H9 (cell line): Measurements from ENCODE around the gene GALR2. TPM values are rescaled to one million over a fixed set of nuclear protein-coding genes. Genes with fewer than 3 reads are reported as not detected.

Source experiments
- DNase-seq: peaks from one replicate; pipeline ENCODE4 v3.0.0-alpha.2; 2017
- H2AFZ ChIP-seq: one replicate; pipeline ENCODE4 v1.6.1; 2013; ENCODE audit warnings: mild to moderate bottlenecking, low read length, control low read depth, moderate library complexity
- H2AK5ac ChIP-seq: 2 replicates; pipeline ENCODE4 v1.6.1; 2013; ENCODE audit warnings: low read length, control low read depth, mixed read lengths; ENCODE audit not compliant: insufficient read length
- H2BK120ac ChIP-seq: one replicate; pipeline ENCODE4 v1.6.1; 2013; ENCODE audit warnings: low read depth, mild to moderate bottlenecking, low read length, control low read depth, inconsistent platforms; ENCODE audit not compliant: poor library complexity, severe bottlenecking
- H2BK12ac ChIP-seq: 2 replicates; pipeline ENCODE4 v1.6.1; 2013; ENCODE audit warnings: low read length, control low read depth, mixed read lengths, low read depth; ENCODE audit not compliant: insufficient read length
- H2BK15ac ChIP-seq: 2 replicates; pipeline ENCODE4 v1.6.1; 2013; ENCODE audit warnings: low read depth, low read length, control low read depth
- H2BK20ac ChIP-seq: one replicate; pipeline ENCODE4 v1.6.1; 2013; ENCODE audit warnings: low read depth, mild to moderate bottlenecking, low read length, control low read depth, inconsistent platforms; ENCODE audit not compliant: poor library complexity, severe bottlenecking
- H2BK5ac ChIP-seq: 2 replicates; pipeline ENCODE4 v1.6.1; 2013; ENCODE audit warnings: low read length, control low read depth, mixed read lengths; ENCODE audit not compliant: insufficient read length
- H3K14ac ChIP-seq: 2 replicates; pipeline ENCODE4 v1.6.1; 2013; ENCODE audit warnings: low read length, control low read depth; ENCODE audit not compliant: insufficient read depth
- H3K18ac ChIP-seq: 2 replicates; pipeline ENCODE4 v1.6.1; 2013; ENCODE audit warnings: low read depth, mild to moderate bottlenecking, mixed read lengths, low read length, control low read depth; ENCODE audit not compliant: insufficient read length
- H3K23ac ChIP-seq: 2 replicates; pipeline ENCODE4 v1.6.1; 2013; ENCODE audit warnings: low read length, control low read depth, mixed read lengths, low read depth; ENCODE audit not compliant: insufficient read length
- H3K23me2 ChIP-seq: 2 replicates; pipeline ENCODE4 v1.6.1; 2013; ENCODE audit warnings: low read depth, mild to moderate bottlenecking, mixed read lengths, low read length, control low read depth; ENCODE audit not compliant: insufficient read length, poor library complexity, severe bottlenecking
- H3K27ac ChIP-seq: 2 replicates; pipeline ENCODE4 v1.5.1; 2013; ENCODE audit warnings: low read length, control low read depth, mixed read lengths, low read depth; ENCODE audit not compliant: insufficient read length
- H3K27me3 ChIP-seq: 2 replicates; pipeline ENCODE4 v1.6.1; 2013; ENCODE audit warnings: low read length, control low read depth, inconsistent platforms; ENCODE audit not compliant: insufficient read depth
- H3K4ac ChIP-seq: 2 replicates; pipeline ENCODE4 v1.6.1; 2013; ENCODE audit warnings: low read depth, mild to moderate bottlenecking, control low read depth, inconsistent platforms, low read length, moderate library complexity
- H3K4me1 ChIP-seq: 2 replicates; pipeline ENCODE4 v1.6.1; 2013; ENCODE audit warnings: low read length, control low read depth, inconsistent platforms; ENCODE audit not compliant: insufficient read depth
- H3K4me2 ChIP-seq: 2 replicates; pipeline ENCODE4 v1.6.1; 2013; ENCODE audit warnings: low read length, control low read depth, mixed read lengths; ENCODE audit not compliant: insufficient read length, insufficient read depth
- H3K56ac ChIP-seq: 2 replicates; pipeline ENCODE4 v1.6.1; 2013; ENCODE audit warnings: low read depth, mild to moderate bottlenecking, mixed read lengths, low read length, control low read depth; ENCODE audit not compliant: insufficient read length
- H3K79me1 ChIP-seq: 2 replicates; pipeline ENCODE4 v1.6.1; 2013; ENCODE audit warnings: low read depth, mild to moderate bottlenecking, moderate library complexity, low read length, control low read depth, inconsistent platforms; ENCODE audit not compliant: insufficient read depth, poor library complexity, severe bottlenecking
- H3K79me2 ChIP-seq: 2 replicates; pipeline ENCODE4 v1.6.1; 2013; ENCODE audit warnings: low read length, control low read depth, inconsistent platforms; ENCODE audit not compliant: insufficient read depth
- H3K9ac ChIP-seq: 2 replicates; pipeline ENCODE4 v1.6.1; 2013; ENCODE audit warnings: low read length, control low read depth, mixed read lengths; ENCODE audit not compliant: insufficient read length; ENCODE audit errors: extremely low read depth
- H3K9me3 ChIP-seq: one replicate; pipeline ENCODE4 v1.6.1; 2013; ENCODE audit warnings: low read depth, low read length, inconsistent platforms; ENCODE audit not compliant: control insufficient read depth
- H3T11ph ChIP-seq: one replicate; pipeline ENCODE4 v1.6.1; 2013; ENCODE audit warnings: mild to moderate bottlenecking, low read length, control low read depth, inconsistent platforms
- H4K20me1 ChIP-seq: one replicate; pipeline ENCODE4 v1.6.1; 2013; ENCODE audit not compliant: control insufficient read depth, insufficient read length, insufficient read depth
- H4K5ac ChIP-seq: 2 replicates; pipeline ENCODE4 v1.6.1; 2013; ENCODE audit warnings: low read depth, mild to moderate bottlenecking, mixed read lengths, low read length, control low read depth; ENCODE audit not compliant: insufficient read length
- H4K8ac ChIP-seq: replicated peaks from 2 replicates; pipeline ENCODE4 v1.6.1; 2013; ENCODE audit warnings: low read length, control low read depth, mixed read lengths, low read depth; ENCODE audit not compliant: insufficient read length
- H4K91ac ChIP-seq: 2 replicates; pipeline ENCODE4 v1.6.1; 2013; ENCODE audit warnings: low read depth, mild to moderate bottlenecking, moderate library complexity, mixed read lengths, low read length, control low read depth; ENCODE audit not compliant: insufficient read length
- H3K27ac Mint-ChIP-seq, 3 experiments: 2 replicates in 2 of 3; 3 replicates in 1 of 3; pipeline ENCODE4 v1.8.0; 2020 to 2021; ENCODE audit warnings: mixed read lengths in 3 of 3, mild to moderate bottlenecking in 1 of 3, moderate library complexity in 1 of 3
- H3K27me3 Mint-ChIP-seq: 2 replicates; pipeline ENCODE4 v1.8.0; 2021; ENCODE audit warnings: low read depth, mild to moderate bottlenecking, moderate library complexity, mixed read lengths
- H3K36me3 Mint-ChIP-seq, 3 experiments: 2 replicates in 2 of 3; 3 replicates in 1 of 3; pipeline ENCODE4 v1.8.0; 2020 to 2021; ENCODE audit warnings: low read depth in 3 of 3, mixed read lengths in 3 of 3; ENCODE audit not compliant: insufficient read depth in 1 of 3
- H3K4me1 Mint-ChIP-seq, 2 experiments: 2 replicates each; pipeline ENCODE4 v1.8.0; 2020; ENCODE audit warnings: mixed read lengths in 2 of 2
- H3K4me3 Mint-ChIP-seq, 2 experiments: 2 replicates in 1 of 2; 3 replicates in 1 of 2; pipeline ENCODE4 v1.8.0; 2020 to 2021; ENCODE audit warnings: mild to moderate bottlenecking in 2 of 2, mixed read lengths in 2 of 2, moderate library complexity in 1 of 2
- H3K9me3 Mint-ChIP-seq, 2 experiments: 2 replicates in 1 of 2; 3 replicates in 1 of 2; pipeline ENCODE4 v1.8.0; 2020; ENCODE audit warnings: mild to moderate bottlenecking in 2 of 2, mixed read lengths in 2 of 2, moderate library complexity in 1 of 2
- CTCF ChIP-seq: fragments of 200-600 bp; sonication (generic); conservative IDR thresholded peaks from 3 replicates; pipeline ENCODE4 v1.8.0; 2021; ENCODE audit warnings: antibody characterized with exemption, mild to moderate bottlenecking
- WGBS: extraction: QIAGEN DNeasy Blood & Tissue Kit; methylation state at CpG from one replicate; pipeline ENCODE4 v1.1.7; 2013; ENCODE audit warnings: missing lambda C conversion rate, low lambda C conversion rate, mixed read lengths; ENCODE audit not compliant: insufficient read length; ENCODE audit errors: extremely low coverage; 5-methylcytosine and 5-hydroxymethylcytosine counted together
- total RNA-seq: library from RNA; stranded (reverse); gene quantifications from 2 replicates; pipeline ENCODE4 v1.2.1, GENCODE V29; 2021

GALR2 gene
- total RNA-seq, 1 experiment from 2014 or later: 0.81 TPM

- H3K4me1 Mint-ChIP-seq: peaks cover 13 to 14% of the 10 kb centered on the region in 2 experiments
- Histone ChIP-seq H3K23ac (no peak overlapping the region), H3K56ac (no peak overlapping the region), H3T11ph (no peak overlapping the region), H2AFZ (no peak overlapping the region), H3K18ac (no peak overlapping the region), H3K9me3 (no peaks in the 10 kb centered on the region), H2BK12ac (no peak overlapping the region), H2AK5ac (no peak overlapping the region), H3K79me1 (no peaks in the 10 kb centered on the region), H3K27ac (no peak overlapping the region), H3K4me1 (no peaks in the 10 kb centered on the region; the same call in 1 of the 2 replicates), H2BK5ac (no peak overlapping the region), H2BK120ac (no peak overlapping the region), H4K20me1 (no peaks in the 10 kb centered on the region), H4K5ac (no peak overlapping the region), H4K8ac (no peak overlapping the region), H3K9ac (no peak overlapping the region), H3K79me2 (no peaks in the 10 kb centered on the region), H2BK20ac (no peak overlapping the region), H3K23me2 (no peaks in the 10 kb centered on the region), H4K91ac (no peak overlapping the region), H2BK15ac (no peak overlapping the region), H3K4ac (no peak overlapping the region), H3K14ac (no peak overlapping the region), H3K4me2 (no peak overlapping the region), H3K27me3 (no peaks in the 10 kb centered on the region)
- no peak overlapping the region for H3K4me3 Mint-ChIP-seq
- TF ChIP-seq CTCF: no peak
- H3K27me3 Mint-ChIP-seq: peaks cover 3% of the 10 kb centered on the region
- no peak overlapping the region for H3K27ac Mint-ChIP-seq
- WGBS: no CpG with 5 or more reads among the region's 7 CpGs
- no peak for DNase-seq
- H3K9me3 Mint-ChIP-seq: peaks cover 2 to 5% of the 10 kb centered on the region in 2 experiments; a peak in 2 of 5 replicates
- no peaks in the 10 kb centered on the region; a peak in 1 of 7 replicates for H3K36me3 Mint-ChIP-seq
These were observed 40.7 kb downstream of the GALR2 start for GRCh38 chr17:76115138-76115754.
